Parathyroid adenoma (tissue), 2 donors: ENCODE data around the gene FAAP100.

Experiments used
- H2AFZ ChIP-seq: fragments of 300-600 bp; sonication (generic); one replicate; pipeline ENCODE4 v1.7.0; 2017; ENCODE audit warnings: antibody characterized with exemption, mild to moderate bottlenecking
- H3K27ac ChIP-seq: fragments of 300-600 bp; sonication (generic); one replicate; pipeline ENCODE4 v1.7.0; 2017
- H3K27me3 ChIP-seq: fragments of 300-600 bp; sonication (generic); one replicate; pipeline ENCODE4 v1.7.0; 2017; ENCODE audit warnings: low read length; ENCODE audit not compliant: control insufficient read depth, insufficient read depth
- H3K36me3 ChIP-seq: fragments of 300-600 bp; sonication (generic); one replicate; pipeline ENCODE4 v1.7.0; 2017; ENCODE audit warnings: low read length; ENCODE audit not compliant: control insufficient read depth, insufficient read depth
- H3K4me1 ChIP-seq: fragments of 300-600 bp; sonication (generic); one replicate; pipeline ENCODE4 v1.7.0; 2017; ENCODE audit warnings: control low read depth
- H3K4me2 ChIP-seq: fragments of 300-600 bp; sonication (generic); one replicate; pipeline ENCODE4 v1.7.0; 2017; ENCODE audit warnings: low read length
- H3K4me3 ChIP-seq: fragments of 300-600 bp; sonication (generic); one replicate; pipeline ENCODE4 v1.7.0; 2017; ENCODE audit warnings: low read depth, low read length
- H3K79me2 ChIP-seq: fragments of 300-600 bp; sonication (generic); one replicate; pipeline ENCODE4 v1.7.0; 2017; ENCODE audit warnings: control low read depth
- H3K9ac ChIP-seq: fragments of 300-600 bp; sonication (generic); one replicate; pipeline ENCODE4 v1.7.0; 2017; ENCODE audit warnings: mild to moderate bottlenecking
- H3K9me3 ChIP-seq: fragments of 300-600 bp; sonication (generic); one replicate; pipeline ENCODE4 v1.7.0; 2017; ENCODE audit warnings: low read length; ENCODE audit not compliant: control insufficient read depth
- CTCF ChIP-seq: fragments of 300-600 bp; sonication (generic); IDR thresholded peaks from one replicate; pipeline ENCODE4 v1.7.0; 2017; ENCODE audit warnings: antibody characterized with exemption, mild to moderate bottlenecking
- donor health status: primary hyperparathyroidism.

The FAAP100 gene

GRCh38 chr17:81517339-81518112, 34.6 kb downstream of the FAAP100 start:
- no peak overlapping the region for H3K27ac ChIP-seq
- H3K4me2 ChIP-seq = no peak overlapping the region
- H3K27me3 ChIP-seq = no peaks in the 10 kb centered on the region
- H3K36me3 ChIP-seq = no peaks in the 10 kb centered on the region
- H3K79me2 ChIP-seq = peaks cover 3% of the 10 kb centered on the region
- TF ChIP-seq CTCF = no peak
- no peak overlapping the region for H3K4me3 ChIP-seq
- no peak overlapping the region for H3K9ac ChIP-seq
- H3K9me3 ChIP-seq = no peaks in the 10 kb centered on the region
- no peak overlapping the region for H2AFZ ChIP-seq
- peaks cover 7% of the 10 kb centered on the region for H3K4me1 ChIP-seq

- H3K4me3 ChIP-seq = no peak overlapping the region
- no peak for TF ChIP-seq CTCF
- H3K27me3 ChIP-seq = no peaks in the 10 kb centered on the region
- peaks cover 7% of the 10 kb centered on the region for H3K4me1 ChIP-seq
- H3K9ac ChIP-seq = no peak overlapping the region
- no peak overlapping the region for H2AFZ ChIP-seq
- no peak overlapping the region for H3K4me2 ChIP-seq
- peaks cover 3% of the 10 kb centered on the region for H3K79me2 ChIP-seq
- H3K36me3 ChIP-seq = no peaks in the 10 kb centered on the region
- H3K27ac ChIP-seq = no peak overlapping the region
- H3K9me3 ChIP-seq = no peaks in the 10 kb centered on the region
Observed at GRCh38 chr17:81517009-81517338, 35.2 kb downstream of the FAAP100 start.

- Histone ChIP-seq H3K79me2 (peaks cover 8% of the 10 kb centered on the region), H3K9me3 (no peaks in the 10 kb centered on the region), H3K27me3 (no peaks in the 10 kb centered on the region), H2AFZ (no peak overlapping the region), H3K9ac (no peak overlapping the region), H3K4me2 (peak overlapping the region; percentile 94), H3K27ac (peak overlapping the region; percentile 100), H3K4me3 (peak overlapping the region; percentile 89), H3K4me1 (peaks cover 7% of the 10 kb centered on the region), H3K36me3 (no peaks in the 10 kb centered on the region)
- no peak for TF ChIP-seq CTCF
Observed at GRCh38 chr17:81516439-81516838, 35.7 kb downstream of the FAAP100 start.

- peaks cover 11% of the 10 kb centered on the region for H3K79me2 ChIP-seq
- H3K4me3 ChIP-seq = peak overlapping the region; percentile 89
- H3K9ac ChIP-seq = peak overlapping the region; percentile 81
- H3K36me3 ChIP-seq = no peaks in the 10 kb centered on the region
- peak overlapping the region; percentile 72 for H2AFZ ChIP-seq
- H3K4me2 ChIP-seq = peak overlapping the region; percentile 94
- no peaks in the 10 kb centered on the region for H3K9me3 ChIP-seq
- H3K27me3 ChIP-seq = no peaks in the 10 kb centered on the region
- H3K27ac ChIP-seq = peak overlapping the region; percentile 100
- H3K4me1 ChIP-seq = peaks cover 15% of the 10 kb centered on the region
- no peak for TF ChIP-seq CTCF
Observed at GRCh38 chr17:81515530-81516041, 36.6 kb downstream of the FAAP100 start.
